GM12878 (cell line): Measurements from ENCODE around the gene CALCR. TPM values are rescaled to one million over a fixed set of nuclear protein-coding genes. Genes with fewer than 3 reads are reported as not detected.

Experiments used
- ATAC-seq: fragments of 200-7000 bp; cut with Tn5 transposase; 3 replicates; pipeline ENCODE4 v1.9.1; 2020; ENCODE audit warnings: mild to moderate bottlenecking, moderate library complexity
- BruUV-seq: library from RNA; stranded (reverse); fragments of 400-500 nt; replicated peaks from 2 replicates; lab custom pipeline; 2021; lab: Mats Ljungman, UMichigan
- CTCF ChIA-PET: fragments of 300-600 bp; sonication (Branson Sonifier 250); formaldehyde crosslinking; extraction: SDS; loops from one replicate; lab custom pipeline; 2021; ENCODE audit warnings: inconsistent platforms; lab: Yijun Ruan, JAX
- POLR2A ChIA-PET: fragments of 350-600 bp; formaldehyde crosslinking; extraction: SDS; loops from one replicate; lab custom pipeline; 2021; ENCODE audit warnings: inconsistent platforms; lab: Charles Lee
- RAD21 ChIA-PET: fragments of 300-600 bp; sonication (Branson Sonifier 250); formaldehyde crosslinking; loops from one replicate; lab custom pipeline; 2023; ENCODE audit warnings: antibody characterized with exemption; ENCODE audit not compliant: unreplicated experiment; lab: Charles Lee
- SMC1A ChIA-PET: fragments of 300-600 bp; sonication (Branson Sonifier 250); formaldehyde crosslinking; loops from one replicate; lab custom pipeline; 2023; ENCODE audit not compliant: unreplicated experiment, uncharacterized antibody; lab: Charles Lee
- DNase-seq: peaks from one replicate; pipeline ENCODE4 v3.0.0-alpha.2; 2011; ENCODE audit warnings: low read depth, low spot score
- FAIRE-seq: peaks from 3 replicates; lab custom pipeline; 2011; peaks lifted over from hg19 to GRCh38; lab: Jason Lieb, UNC
- H2AFZ ChIP-seq: 2 replicates; pipeline ENCODE4 v1.6.0; 2011; ENCODE audit warnings: low read depth, low read length, control low read depth; ENCODE audit not compliant: control insufficient read depth
- H3K27ac ChIP-seq: 2 replicates; pipeline ENCODE4 v1.5.1; 2011; ENCODE audit warnings: control low read depth; ENCODE audit not compliant: control insufficient read depth, insufficient read depth
- H3K27me3 ChIP-seq, 2 experiments: replicated peaks in 1 of 2; 2 replicates each; pipeline versions ENCODE4 v1.6.0 to v1.6.1; 2011; ENCODE audit warnings: low read length in 1 of 2; ENCODE audit not compliant: control insufficient read depth in 2 of 2, insufficient read depth in 2 of 2
- H3K36me3 ChIP-seq, 2 experiments: 2 replicates each; pipeline ENCODE4 v1.5.1; 2011; ENCODE audit warnings: low read length in 1 of 2; ENCODE audit not compliant: control insufficient read depth in 2 of 2, insufficient read depth in 2 of 2
- H3K4me1 ChIP-seq: 2 replicates; pipeline ENCODE4 v1.6.1; 2011; ENCODE audit warnings: mild to moderate bottlenecking, low read length, moderate library complexity, mixed read lengths; ENCODE audit not compliant: control insufficient read depth, insufficient read depth
- H3K4me2 ChIP-seq: 2 replicates; pipeline ENCODE4 v1.6.0; 2011; ENCODE audit warnings: control low read depth; ENCODE audit not compliant: control insufficient read depth, insufficient read depth
- H3K4me3 ChIP-seq: fragments of 200-600 bp; sonication (generic); 2 replicates; pipeline ENCODE4 v1.5.1; 2016
- H3K79me2 ChIP-seq: 2 replicates; pipeline ENCODE4 v1.6.0; 2011; ENCODE audit warnings: low read length; ENCODE audit not compliant: control insufficient read depth, insufficient read depth
- H3K9ac ChIP-seq: 2 replicates; pipeline ENCODE4 v1.8.0; 2011; ENCODE audit warnings: low read length, control low read depth, mixed read lengths; ENCODE audit not compliant: control insufficient read depth, insufficient read depth
- H3K9me3 ChIP-seq: replicated peaks from 3 replicates; pipeline ENCODE4 v1.5.1; 2011; ENCODE audit warnings: mild to moderate bottlenecking, low read length; ENCODE audit not compliant: control insufficient read depth, insufficient read depth
- H4K20me1 ChIP-seq: 2 replicates; pipeline ENCODE4 v1.6.0; 2011; ENCODE audit not compliant: control insufficient read depth, insufficient read depth
- E2F8 ChIP-seq: fragments of 450-650 bp; IDR thresholded peaks from 2 replicates; pipeline ENCODE4 v1.6.1; 2018; ENCODE audit warnings: mild to moderate bottlenecking, low read depth, moderate library complexity; ENCODE audit not compliant: partially characterized antibody
- FOXM1 ChIP-seq: IDR thresholded peaks from 2 replicates; pipeline ENCODE4 v1.6.1; 2012; ENCODE audit warnings: low read depth, mild to moderate bottlenecking, inconsistent platforms, low read length, moderate library complexity
- IKZF1 ChIP-seq: fragments of 450-650 bp; conservative IDR thresholded peaks from 2 replicates; pipeline ENCODE4 v1.6.1; 2017; ENCODE audit warnings: antibody characterized with exemption, mild to moderate bottlenecking
- MAX ChIP-seq: IDR thresholded peaks from 2 replicates; pipeline ENCODE4 v1.6.1; 2012; ENCODE audit warnings: low read depth, low read length, improper control_type of control experiment
- PML ChIP-seq: IDR thresholded peaks from 2 replicates; pipeline ENCODE4 v1.6.1; 2012; ENCODE audit warnings: low read length, inconsistent platforms
- RAD21 ChIP-seq: IDR thresholded peaks from 2 replicates; pipeline ENCODE4 v1.6.1; 2011; ENCODE audit warnings: mild to moderate bottlenecking, low read depth, low read length, moderate library complexity; ENCODE audit not compliant: insufficient read depth
- RFX5 ChIP-seq: IDR thresholded peaks from 2 replicates; pipeline ENCODE4 v1.6.1; 2011; ENCODE audit warnings: low read depth, low read length, improper control_type of control experiment
- TARDBP ChIP-seq: IDR thresholded peaks from 2 replicates; pipeline ENCODE4 v1.6.1; 2016; ENCODE audit warnings: borderline replicate concordance
- ZBED1 ChIP-seq: IDR thresholded peaks from 2 replicates; pipeline ENCODE4 v1.6.1; 2016; ENCODE audit warnings: borderline replicate concordance
- ZNF24 ChIP-seq: fragments of 450-650 bp; IDR thresholded peaks from 2 replicates; pipeline ENCODE4 v1.6.1; 2017; ENCODE audit warnings: antibody characterized with exemption, mild to moderate bottlenecking
- ZNF592 ChIP-seq: fragments of 450-650 bp; IDR thresholded peaks from 2 replicates; pipeline ENCODE4 v1.6.1; 2017; ENCODE audit warnings: mild to moderate bottlenecking, moderate library complexity
- WGBS: methylation state at CpG from one replicate; pipeline ENCODE4 v1.1.6; 2016; ENCODE audit warnings: low lambda C conversion rate; ENCODE audit not compliant: insufficient replicate concordance, insufficient coverage; ENCODE audit errors: missing lambda C conversion rate; 5-methylcytosine and 5-hydroxymethylcytosine counted together
- in situ Hi-C: fragments of 300-500 bp; cut with MboI; formaldehyde crosslinking; loops from 9 replicates; pipeline ENCODE4 v1.14.3; 2018; ENCODE audit warnings: mixed read lengths
- intact Hi-C: fragments of 100-400 bp; cut with micrococcal nuclease; formaldehyde crosslinking; loops from one replicate; pipeline ENCODE4 v1.14.2; 2022; ENCODE audit not compliant: unreplicated experiment
- polyA plus RNA-seq, 11 experiments: library from polyadenylated mRNA; depleted of rRNA in 4 of 11; unstranded in 6 of 11; stranded (reverse) in 5 of 11; fragments of >200 nt; fragmentation: Nextera tagmentation in 4 of 11; fragmentation: Illumina TruSeq in 1 of 11; extraction: Ambion mirVana in 4 of 11; extraction: Trizol in 1 of 11; gene quantifications; 1 replicate in 1 of 11; 2 replicates in 10 of 11; pipeline versions ENCODE4 v1.2.1 to v1.2.3, GENCODE V29; 2011 to 2016; ENCODE audit warnings: inconsistent platforms in 2 of 11, missing spikeins in 2 of 11, low read depth in 1 of 11
- total RNA-seq, 4 experiments: library from RNA; depleted of rRNA in 3 of 4; stranded (reverse); fragments of >200 nt in 3 of 4; fragmentation: Illumina TruSeq in 1 of 4; extraction: Trizol in 1 of 4; gene quantifications; 2 replicates each; pipeline versions ENCODE4 v1.2.1 to v1.2.3, GENCODE V29; 2013 to 2021
- TF ChIP-seq, protein P1 (sequence below): fragments of 450-650 bp; IDR thresholded peaks from 2 replicates; pipeline ENCODE4 v1.6.1; 2016; ENCODE audit warnings: mild to moderate bottlenecking

CALCR gene
- total and polyA plus RNA-seq, 10 of the 15 experiments (the other 5 are each of a cell fraction or from before 2014, with no cell fraction given) = not detected

DNA sequence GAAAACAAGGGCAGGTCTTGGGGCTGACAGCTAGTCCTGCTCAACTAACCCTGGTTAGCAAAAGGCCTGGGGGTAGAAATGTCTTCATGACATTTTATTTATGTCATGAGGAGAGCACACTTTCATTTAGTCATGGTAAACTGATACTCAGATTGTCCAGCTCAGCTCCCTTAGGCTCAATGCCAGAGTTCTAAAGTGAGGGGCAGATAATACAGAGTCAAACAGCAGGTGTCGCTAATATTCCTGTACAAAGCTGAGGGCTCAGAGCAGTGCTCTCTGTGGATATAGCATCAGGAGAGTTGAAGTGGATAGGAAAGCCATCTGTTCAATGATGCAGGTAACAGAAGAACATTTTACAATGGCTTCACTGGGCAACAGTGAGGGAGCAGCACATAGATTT lies 26.8 kb upstream of the CALCR start (continued):
- no peak for TF ChIP-seq ZNF592
- no peak for TF ChIP-seq RAD21

DNA sequence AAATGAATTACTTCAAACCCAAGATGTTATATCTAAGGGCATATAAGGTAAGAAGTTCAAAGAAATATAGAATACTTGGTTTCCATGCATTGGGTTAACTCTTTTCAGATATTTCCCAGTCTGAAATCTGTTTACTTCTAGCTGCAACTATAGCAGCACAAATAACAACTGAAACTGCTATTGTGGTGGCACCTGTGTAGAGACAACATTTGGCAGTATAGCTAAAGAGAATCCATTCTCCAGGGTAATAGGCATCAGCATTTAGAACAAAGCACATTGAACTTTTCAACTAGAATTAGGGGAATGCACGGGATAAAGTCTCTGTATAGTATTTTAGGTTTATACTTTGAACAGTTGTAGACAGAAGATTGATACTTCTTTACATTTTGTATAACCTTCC lies 19.7 kb upstream of the CALCR start:
- no TSS peak for BruUV-seq
- in situ Hi-C loops = no loop called here
- TF ChIP-seq IKZF1 (no peak), ZBED1 (no peak), TARDBP (no peak), PML (no peak), FOXM1 (no peak), ZNF24 (no peak), RFX5 (no peak), MAX (no peak), E2F8 (no peak)
- TF ChIP-seq, protein P1, sequence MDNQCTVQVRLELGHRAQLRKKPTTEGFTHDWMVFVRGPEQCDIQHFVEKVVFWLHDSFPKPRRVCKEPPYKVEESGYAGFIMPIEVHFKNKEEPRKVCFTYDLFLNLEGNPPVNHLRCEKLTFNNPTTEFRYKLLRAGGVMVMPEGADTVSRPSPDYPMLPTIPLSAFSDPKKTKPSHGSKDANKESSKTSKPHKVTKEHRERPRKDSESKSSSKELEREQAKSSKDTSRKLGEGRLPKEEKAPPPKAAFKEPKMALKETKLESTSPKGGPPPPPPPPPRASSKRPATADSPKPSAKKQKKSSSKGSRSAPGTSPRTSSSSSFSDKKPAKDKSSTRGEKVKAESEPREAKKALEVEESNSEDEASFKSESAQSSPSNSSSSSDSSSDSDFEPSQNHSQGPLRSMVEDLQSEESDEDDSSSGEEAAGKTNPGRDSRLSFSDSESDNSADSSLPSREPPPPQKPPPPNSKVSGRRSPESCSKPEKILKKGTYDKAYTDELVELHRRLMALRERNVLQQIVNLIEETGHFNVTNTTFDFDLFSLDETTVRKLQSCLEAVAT = no peak

More for the DNA sequence above, 19.7 kb upstream of the CALCR start:
- Histone ChIP-seq H3K9me3 (no peaks in the 10 kb centered on the region), H3K4me3 (no peak overlapping the region), H3K27me3 (no peaks in the 10 kb centered on the region), H2AFZ (no peak overlapping the region), H3K36me3 (no peaks in the 10 kb centered on the region), H3K9ac (no peak overlapping the region), H3K27ac (no peak overlapping the region), H3K4me1 (no peaks in the 10 kb centered on the region), H3K79me2 (no peaks in the 10 kb centered on the region), H4K20me1 (no peaks in the 10 kb centered on the region), H3K4me2 (no peak overlapping the region)
- ChIA-PET POLR2A (no interaction called here), SMC1A (no interaction called here), CTCF (no interaction called here), RAD21 (no interaction called here)
- no peak for ATAC-seq
- DNase-seq = no peak
- FAIRE-seq = no peak
- 30% methylated on average over 1 of the region's 1 CpG for WGBS
- intact Hi-C loops = no loop called here
